ENCODE data around the gene KCNK16. TPM values are rescaled to one million over a fixed set of nuclear protein-coding genes. Genes with fewer than 3 reads are reported as not detected.

KCNK16 gene
- polyA plus RNA-seq, 12 donors: not detected

DNA sequence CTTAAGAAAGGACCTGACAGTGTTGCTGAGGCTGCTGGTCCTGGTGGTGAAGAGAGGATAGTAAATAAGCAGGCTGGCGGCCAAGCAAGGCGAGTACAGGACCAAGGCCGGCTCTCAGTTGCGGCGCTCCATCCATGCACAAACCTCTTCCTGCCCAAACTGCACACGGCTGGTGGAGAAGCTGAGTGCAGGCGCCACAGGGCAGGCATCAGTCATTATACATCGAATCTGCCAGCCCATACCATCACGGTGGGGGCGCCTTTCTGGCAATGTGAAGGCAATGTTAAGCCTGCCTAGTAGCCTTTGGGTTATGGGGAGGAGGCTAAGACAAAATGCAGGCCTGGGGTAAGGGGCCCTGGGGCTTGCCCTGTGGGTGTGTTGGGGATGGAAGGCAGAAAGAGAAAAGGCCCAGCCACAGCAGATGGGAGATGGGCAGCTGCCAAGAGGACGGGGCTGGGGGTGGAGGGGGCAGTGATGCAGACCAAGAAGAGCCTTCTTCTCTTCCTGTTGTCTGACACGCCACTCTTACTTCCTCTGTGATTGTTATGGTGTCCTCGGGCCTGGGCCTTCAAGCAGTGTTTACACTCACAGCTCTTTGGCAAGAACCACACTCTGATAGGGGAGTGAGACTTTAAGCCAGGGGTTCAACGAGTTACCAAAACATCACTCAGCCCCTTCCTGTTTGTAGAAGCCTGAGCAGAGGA lies 20.3 kb upstream of the KCNK16 start:
- no peak for DNase-seq

GRCh38 chr6:39341937-39342336 lies 19.4 kb upstream of the KCNK16 start:
- no peak for DNase-seq

GRCh38 chr6:39341352-39341751 lies 18.9 kb upstream of the KCNK16 start:
- DNase-seq: no peak

DNA sequence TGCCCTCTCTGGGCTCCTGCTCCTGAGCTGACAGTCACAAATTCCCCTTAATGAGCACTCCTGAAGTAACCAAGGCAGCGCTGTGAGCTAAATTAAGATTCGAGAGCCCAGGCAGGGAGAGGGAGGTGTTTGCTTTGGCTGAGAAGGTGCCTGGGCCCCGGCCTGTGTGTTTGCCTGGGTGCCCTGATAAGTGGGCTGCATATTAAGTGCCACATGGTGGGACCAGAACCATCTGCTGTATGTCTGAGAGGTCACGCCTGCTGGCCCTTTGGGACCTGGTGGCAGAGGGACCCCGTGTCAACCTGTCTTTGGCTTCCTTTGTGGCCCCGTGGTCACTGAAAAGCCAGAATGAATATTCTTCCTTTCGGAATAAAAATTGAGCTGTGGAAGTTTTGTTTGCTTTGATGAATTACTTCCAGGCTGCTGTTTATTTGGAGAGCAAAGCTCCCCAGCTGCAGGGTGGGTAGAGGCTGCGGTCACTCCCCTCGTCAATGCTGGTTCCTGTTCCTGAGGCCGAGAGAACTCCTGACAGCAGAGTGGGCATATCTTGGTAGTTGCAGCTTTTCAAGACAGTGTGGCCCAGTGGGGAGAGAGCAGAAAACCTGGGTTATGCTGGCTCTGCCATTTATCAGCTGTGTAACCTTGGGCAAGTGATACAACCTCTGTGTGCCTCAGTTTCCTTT lies 17.5 kb upstream of the KCNK16 start:
- DNase-seq: no peak

DNA sequence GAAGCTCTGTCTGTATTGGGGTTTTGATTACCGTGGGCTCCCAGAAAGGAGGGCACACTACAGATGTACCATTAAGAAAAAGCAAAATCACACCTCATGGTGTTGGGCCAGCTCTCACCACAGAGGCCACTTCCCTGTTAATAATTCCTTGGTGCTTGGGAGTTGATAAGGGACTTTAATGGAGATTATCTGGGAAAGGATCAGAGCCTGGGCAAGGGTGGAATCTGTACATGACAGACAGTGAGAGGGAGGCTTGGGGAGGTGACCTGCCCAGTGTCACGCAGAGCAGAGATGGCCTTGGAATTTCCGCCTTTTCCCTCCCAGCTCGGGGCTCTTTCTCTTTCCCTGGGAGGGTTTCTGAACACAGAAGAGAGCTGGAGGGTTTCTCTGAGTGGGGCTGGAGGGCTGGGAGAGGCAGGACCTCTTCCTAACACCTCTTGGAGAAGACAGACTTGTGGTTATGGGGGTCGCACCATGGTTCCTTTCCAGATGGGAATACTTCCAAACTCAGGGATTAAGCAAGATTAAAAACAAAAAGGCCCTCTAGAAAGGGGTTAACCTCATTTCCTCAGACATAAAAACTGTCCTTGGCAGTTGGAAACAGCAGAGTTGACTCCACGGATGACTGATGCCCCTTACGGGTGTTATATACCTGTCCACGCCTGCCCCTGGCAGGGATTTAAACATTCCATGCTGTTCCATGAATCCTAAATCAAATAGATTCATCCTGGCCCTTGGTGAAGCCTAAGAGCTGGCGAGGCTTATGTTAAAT lies 16.8 kb upstream of the KCNK16 start:
- DNase-seq: no peak

DNA sequence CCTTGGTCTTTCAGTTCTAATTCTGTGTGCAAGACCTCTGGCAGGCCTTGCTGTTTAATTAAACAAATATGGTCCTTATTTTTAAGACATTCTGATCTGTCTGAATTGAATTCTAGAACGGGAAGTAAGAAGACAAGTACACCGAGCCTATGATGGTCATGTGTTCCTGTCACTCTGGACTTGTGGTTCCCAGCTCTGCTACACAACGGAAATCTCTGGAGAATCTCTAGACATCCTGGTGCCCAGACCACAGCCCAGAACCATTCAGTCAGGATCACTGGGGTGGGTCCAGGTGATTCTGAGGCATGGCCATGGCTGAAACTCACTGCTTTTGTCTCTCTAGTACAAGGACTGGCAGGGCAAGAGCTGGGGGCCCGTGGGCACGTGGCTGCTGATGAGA lies 15.9 kb upstream of the KCNK16 start:
- DNase-seq: no peak

- no peak for DNase-seq
Observed at GRCh38 chr6:39335780-39336545, 13.5 kb upstream of the KCNK16 start.

DNA sequence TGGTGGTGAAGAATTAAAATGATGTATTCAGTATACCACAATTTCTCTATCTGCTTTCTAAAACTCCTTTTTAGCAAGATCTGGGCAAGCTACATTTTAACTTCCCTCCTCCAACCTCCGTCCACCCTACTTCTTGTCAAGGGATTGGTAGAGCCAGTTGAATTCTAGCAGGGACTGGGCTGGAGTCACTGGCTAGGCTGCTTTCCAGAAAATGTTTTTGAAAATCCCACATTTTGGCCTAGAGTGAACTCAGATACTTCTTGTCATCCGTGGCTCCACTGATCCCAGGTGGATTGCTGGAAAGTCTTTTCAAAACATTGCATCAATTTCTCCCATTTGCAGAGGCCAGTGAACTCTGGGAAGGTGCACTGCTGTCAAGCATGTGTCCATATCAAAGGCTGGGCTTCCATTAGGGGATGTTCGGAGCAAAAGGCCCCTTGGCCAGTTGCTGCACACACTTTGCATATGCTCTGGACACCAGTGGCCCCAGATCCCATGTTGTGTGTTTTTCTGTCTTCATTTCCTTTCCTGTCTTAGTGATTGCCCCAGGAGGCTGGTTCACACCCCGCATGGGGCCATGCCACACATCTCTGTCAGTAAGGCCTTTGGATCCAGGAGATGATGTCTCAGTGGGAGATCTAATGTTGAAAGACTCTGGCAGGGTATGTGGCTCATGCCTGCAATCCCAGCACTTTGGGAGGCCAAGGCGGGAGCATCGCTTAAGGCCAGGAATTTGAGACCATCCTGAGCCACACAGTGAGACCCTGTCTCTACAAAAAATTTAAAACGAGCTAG lies 11.3 kb upstream of the KCNK16 start:
- DNase-seq: no peak

GRCh38 chr6:39330476-39330875 lies 8.0 kb upstream of the KCNK16 start:
- DNase-seq: no peak

- no peak for DNase-seq
Observed at GRCh38 chr6:39330057-39330456, 7.6 kb upstream of the KCNK16 start.

GRCh38 chr6:39328066-39328465 lies 5.6 kb upstream of the KCNK16 start:
- no peak for DNase-seq

DNA sequence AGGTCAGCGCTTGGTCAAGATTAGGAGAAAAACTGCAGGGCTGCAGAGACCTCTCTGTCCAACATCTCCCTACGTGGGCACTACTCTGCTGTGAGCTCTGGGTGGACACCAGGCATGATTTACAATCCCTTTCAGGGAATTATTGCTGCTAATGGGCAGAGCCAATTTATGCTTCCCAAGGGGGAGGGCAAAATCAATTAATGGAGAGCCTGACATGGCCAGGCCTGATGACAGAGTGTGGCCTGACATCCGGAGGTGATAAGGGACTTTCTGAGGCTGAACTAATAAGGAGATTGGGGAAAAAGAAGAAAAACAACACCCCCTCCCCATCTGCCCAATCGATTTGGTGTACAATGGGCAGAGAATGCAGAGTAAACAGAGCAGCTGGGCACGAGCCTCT lies 5.0 kb upstream of the KCNK16 start:
- DNase-seq: no peak

DNA sequence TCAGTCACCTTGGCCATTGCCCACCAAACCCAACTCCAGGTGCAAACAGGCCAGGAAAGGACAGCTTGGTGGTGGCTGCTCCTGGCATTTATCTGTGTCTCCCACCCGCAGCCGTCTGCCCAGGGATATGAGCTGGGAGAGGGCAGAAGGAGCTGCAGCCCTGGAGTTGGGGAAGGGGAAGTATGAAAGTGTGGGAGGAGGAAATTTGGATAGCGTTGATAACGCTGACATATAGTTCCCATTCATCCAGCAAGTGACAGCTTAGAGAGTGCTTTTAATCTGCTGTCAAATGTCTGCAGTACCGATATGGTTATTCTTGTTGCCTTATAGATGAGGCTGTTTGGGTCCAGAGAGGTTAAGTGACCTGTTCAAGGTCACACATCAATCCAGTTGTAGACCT lies 741 bp downstream of the KCNK16 start:
- DNase-seq: no peak

DNA sequence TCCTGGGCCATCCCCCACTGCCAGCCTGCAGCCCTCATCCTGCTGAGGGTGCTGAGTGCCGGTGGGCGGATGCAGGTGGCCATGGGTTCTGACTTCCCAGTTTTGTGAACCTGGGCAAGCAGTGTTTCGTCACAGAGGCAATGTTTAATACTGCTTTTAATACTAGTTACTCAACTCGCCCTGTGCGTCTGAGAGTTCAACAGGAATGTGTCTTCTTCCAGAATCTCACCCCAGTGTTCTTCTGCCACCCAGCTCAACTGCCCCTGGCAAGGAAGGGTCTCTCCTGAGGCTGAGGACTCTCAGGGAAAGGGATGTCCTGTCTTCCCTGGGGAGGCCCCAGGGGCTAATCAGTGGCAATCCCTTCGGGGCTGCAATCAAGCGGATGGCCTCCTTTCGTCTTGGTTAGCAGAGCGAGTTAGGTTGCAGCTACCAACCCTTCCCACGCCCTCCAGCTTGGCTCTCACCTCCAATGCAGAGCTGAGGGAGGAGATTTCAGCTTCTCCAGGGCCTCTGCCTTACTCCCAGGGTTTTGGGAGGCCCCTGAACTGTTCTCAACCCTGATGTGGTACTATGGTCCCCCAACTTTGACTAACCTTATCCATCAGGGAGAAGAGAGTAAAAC lies 2.0 kb downstream of the KCNK16 start:
- DNase-seq: no peak

DNA sequence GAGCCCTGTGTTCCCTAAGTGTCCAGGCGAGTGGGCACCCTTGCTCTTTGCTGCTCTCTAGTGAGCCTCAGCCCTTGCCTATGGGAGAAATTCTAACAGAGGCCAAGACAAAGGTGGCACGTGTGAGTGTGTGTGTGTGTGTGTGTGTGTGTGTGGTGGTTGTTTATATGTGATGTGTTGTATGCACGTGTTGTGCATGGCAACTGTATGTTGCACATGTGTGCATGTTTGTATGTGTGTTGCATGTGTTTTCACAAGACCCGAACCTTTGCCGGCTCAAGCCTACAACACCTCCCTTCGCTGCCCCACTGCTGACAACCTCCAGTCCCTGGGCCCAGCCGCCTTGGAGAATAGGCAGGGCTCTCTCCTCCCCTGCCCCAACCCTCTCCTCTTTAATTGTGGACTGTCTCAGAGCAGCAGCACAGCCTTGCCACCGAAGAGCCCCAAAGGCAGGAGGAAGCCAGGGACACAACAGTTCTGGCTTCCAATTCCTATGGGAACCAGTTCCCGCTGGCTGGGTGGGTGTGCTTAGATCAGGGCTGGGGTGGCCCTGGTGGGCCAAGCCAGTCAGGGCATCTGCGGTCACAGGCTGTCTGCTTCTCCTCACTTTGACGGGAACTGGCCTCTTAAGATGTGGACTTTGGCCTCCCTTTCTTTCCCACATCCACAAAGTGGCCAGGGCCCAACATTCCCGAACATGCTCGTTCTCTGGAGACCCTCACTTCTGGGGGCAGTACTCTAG lies 2.7 kb downstream of the KCNK16 start:
- no peak for DNase-seq

- no peak for DNase-seq
Observed at GRCh38 chr6:39317256-39317655, 5.2 kb downstream of the KCNK16 start.

DNA sequence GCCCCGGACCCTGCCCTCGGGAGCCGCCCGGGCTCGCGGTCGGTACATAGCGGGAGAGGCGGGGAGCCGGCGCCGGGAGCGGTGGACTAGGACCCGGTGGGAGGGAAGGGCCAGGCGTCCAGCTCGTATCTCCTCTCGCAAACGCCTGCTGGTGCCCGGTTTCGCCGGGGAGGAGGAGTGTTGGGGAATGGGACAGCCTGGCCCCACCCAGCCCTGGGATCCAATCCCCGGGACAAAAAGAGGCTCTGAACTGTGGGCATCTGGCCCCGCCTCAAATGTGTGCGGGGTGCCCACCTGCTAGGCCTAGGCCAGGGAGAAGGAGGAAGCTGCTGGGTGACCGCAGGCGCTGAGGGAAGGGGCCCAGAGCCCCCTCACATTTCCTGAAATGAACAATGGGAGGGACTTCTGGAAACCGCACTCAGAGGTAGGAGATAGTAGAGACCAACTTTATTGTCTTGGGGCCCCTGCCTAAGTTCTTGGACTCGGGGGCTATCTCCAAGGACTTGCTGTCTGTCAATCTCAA lies 8.2 kb downstream of the KCNK16 start, which contains the start of gene KCNK17:
KCNK17 (minus strand) TSS at position 147 of the 523 bp plus-strand sequence; CDS start at position 48, 99 bp downstream.
- DNase-seq: no peak

DNA sequence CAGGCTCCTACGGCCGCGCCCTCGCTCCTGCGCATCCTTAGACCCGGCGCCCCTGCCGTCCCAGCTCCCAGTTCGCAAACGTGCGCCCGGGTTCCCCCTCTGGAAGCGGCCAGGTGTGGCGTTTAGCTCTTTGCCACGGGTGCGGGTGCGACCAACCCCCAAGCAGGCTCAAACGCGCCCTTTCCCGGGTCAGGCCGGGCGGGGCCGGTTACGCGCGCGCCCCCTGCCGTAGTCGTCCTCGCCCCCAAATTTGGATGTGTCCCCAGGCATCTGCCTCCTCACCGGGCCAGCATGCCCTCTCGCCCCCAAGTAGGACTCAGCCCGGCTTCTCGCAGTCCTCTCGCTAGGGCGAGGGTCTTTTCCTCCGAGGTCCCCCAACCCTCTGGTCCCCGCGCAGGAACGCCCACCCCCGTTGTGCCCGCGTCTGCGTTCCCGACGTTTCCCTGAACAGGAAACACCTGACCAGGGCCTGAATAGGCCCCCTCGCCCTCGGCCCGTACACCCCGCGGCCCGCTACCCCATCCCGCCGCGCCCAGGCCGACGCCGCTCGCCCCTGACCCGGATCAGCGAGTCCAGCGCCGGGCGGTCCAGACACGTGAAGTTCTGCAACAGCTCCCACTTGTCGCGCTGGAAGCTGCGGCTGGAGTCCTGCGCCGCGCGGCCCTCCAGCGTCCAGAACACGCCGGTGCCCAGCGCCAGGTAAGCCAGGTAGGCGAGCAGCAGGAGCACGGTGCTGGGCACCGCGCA lies 8.8 kb downstream of the KCNK16 start:
- DNase-seq: no peak
